ENCODE data around the gene TMEM235.

Gene TMEM235

DNA sequence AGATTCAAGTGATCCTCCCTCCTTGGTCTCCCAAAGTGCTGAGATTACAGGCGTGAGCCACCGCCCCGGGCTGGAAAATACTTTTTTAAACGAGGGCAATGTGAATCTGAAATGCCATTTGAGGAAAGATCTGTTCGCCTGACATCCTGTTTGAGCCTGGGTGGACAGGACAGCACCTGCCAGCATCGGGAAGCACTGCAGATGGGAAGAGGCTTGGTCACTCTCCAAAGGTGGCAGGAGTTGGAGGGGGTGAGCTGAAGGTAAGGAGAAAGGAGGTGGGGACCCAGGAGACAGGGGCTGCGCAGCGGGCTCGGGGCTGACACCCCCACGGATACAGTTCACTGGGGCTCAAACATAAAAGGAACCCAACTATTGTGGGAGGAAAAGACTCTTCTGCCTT, 21.3 kb upstream of the TMEM235 start:
- H3K36me3 ChIP-seq: no peaks in the 10 kb centered on the region; the same call in 1 of the 2 replicates
- TF ChIP-seq, protein P1, sequence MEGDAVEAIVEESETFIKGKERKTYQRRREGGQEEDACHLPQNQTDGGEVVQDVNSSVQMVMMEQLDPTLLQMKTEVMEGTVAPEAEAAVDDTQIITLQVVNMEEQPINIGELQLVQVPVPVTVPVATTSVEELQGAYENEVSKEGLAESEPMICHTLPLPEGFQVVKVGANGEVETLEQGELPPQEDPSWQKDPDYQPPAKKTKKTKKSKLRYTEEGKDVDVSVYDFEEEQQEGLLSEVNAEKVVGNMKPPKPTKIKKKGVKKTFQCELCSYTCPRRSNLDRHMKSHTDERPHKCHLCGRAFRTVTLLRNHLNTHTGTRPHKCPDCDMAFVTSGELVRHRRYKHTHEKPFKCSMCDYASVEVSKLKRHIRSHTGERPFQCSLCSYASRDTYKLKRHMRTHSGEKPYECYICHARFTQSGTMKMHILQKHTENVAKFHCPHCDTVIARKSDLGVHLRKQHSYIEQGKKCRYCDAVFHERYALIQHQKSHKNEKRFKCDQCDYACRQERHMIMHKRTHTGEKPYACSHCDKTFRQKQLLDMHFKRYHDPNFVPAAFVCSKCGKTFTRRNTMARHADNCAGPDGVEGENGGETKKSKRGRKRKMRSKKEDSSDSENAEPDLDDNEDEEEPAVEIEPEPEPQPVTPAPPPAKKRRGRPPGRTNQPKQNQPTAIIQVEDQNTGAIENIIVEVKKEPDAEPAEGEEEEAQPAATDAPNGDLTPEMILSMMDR (IDR thresholded peaks at IDR 0.05; ENCODE audit: low read depth, low read length): no peak
- H3K27me3 ChIP-seq: no peaks in the 10 kb centered on the region
- H3K9me3 ChIP-seq: no peaks in the 10 kb centered on the region
- H3K4me1 ChIP-seq: peaks cover 5% of the 10 kb centered on the region; the same call in 1 of the 2 replicates
- no peak for DNase-seq
- no peak overlapping the region for H3K4me3 ChIP-seq (ENCODE audit: low read depth, low read length)

DNA sequence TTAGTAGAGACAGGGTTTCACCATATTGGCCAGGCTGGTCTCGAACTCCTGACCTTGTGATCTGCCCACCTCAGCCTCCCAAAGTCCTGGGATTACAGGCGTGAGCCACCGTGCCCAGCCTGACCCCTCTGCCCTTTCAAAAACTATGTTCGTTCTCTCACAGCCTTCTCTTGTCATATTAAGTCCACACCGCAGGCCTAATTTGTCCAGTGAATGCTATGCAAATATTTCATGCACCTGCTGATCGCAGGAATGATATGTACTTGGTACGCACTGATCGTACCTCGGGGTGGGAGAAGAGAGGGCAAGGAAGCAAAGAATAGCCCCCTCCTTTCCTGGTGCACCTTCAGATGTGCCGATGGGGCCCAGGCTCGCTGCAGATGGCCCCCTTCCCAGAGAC, 20.4 kb upstream of the TMEM235 start:
- DNase-seq: no peak
- H3K4me1 ChIP-seq: peaks cover 5% of the 10 kb centered on the region; the same call in 1 of the 2 replicates
- peaks cover 6% of the 10 kb centered on the region for H3K36me3 ChIP-seq
- H3K27me3 ChIP-seq: no peaks in the 10 kb centered on the region
- TF ChIP-seq, protein P1 (IDR thresholded peaks at IDR 0.05; ENCODE audit: low read depth, low read length): no peak
- H3K9me3 ChIP-seq: no peaks in the 10 kb centered on the region
- no peak overlapping the region for H3K4me3 ChIP-seq (ENCODE audit: low read depth, low read length)

DNA sequence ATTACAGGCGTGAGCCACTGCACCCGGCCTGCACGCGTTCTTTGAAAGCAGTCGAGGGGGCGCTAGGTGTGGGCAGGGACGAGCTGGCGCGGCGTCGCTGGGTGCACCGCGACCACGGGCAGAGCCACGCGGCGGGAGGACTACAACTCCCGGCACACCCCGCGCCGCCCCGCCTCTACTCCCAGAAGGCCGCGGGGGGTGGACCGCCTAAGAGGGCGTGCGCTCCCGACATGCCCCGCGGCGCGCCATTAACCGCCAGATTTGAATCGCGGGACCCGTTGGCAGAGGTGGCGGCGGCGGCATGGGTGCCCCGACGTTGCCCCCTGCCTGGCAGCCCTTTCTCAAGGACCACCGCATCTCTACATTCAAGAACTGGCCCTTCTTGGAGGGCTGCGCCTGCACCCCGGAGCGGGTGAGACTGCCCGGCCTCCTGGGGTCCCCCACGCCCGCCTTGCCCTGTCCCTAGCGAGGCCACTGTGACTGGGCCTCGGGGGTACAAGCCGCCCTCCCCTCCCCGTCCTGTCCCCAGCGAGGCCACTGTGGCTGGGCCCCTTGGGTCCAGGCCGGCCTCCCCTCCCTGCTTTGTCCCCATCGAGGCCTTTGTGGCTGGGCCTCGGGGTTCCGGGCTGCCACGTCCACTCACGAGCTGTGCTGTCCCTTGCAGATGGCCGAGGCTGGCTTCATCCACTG, 17.3 kb upstream of the TMEM235 start, which contains the start of gene BIRC5:
Gene BIRC5 (plus strand): TSS at position 238 of the 690 bp plus-strand sequence. CDS start 64 bp downstream, at position 302.
- no peaks in the 10 kb centered on the region; the same call in 1 of the 2 replicates for H3K4me1 ChIP-seq
- no peaks in the 10 kb centered on the region for H3K9me3 ChIP-seq
- H3K27me3 ChIP-seq: no peaks in the 10 kb centered on the region
- H3K4me3 ChIP-seq (ENCODE audit: low read depth, low read length): peak within 1 kb of the TSS; percentile 90
- TF ChIP-seq, protein P1 (IDR thresholded peaks at IDR 0.05; ENCODE audit: low read depth, low read length): no peak
- peaks cover 31% of the 10 kb centered on the region for H3K36me3 ChIP-seq
- peak; percentile 96 for DNase-seq

DNA sequence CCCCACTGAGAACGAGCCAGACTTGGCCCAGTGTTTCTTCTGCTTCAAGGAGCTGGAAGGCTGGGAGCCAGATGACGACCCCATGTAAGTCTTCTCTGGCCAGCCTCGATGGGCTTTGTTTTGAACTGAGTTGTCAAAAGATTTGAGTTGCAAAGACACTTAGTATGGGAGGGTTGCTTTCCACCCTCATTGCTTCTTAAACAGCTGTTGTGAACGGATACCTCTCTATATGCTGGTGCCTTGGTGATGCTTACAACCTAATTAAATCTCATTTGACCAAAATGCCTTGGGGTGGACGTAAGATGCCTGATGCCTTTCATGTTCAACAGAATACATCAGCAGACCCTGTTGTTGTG, 16.7 kb upstream of the TMEM235 start:
- Histone ChIP-seq H3K27me3 (no peaks in the 10 kb centered on the region), H3K9me3 (no peaks in the 10 kb centered on the region), H3K36me3 (peaks cover 36% of the 10 kb centered on the region), H3K4me1 (no peaks in the 10 kb centered on the region; the same call in 1 of the 2 replicates), H3K4me3 (ENCODE audit: low read depth, low read length) (peak overlapping the region; percentile 90)
- no peak for DNase-seq
- TF ChIP-seq, protein P1 (IDR thresholded peaks at IDR 0.05; ENCODE audit: low read depth, low read length): no peak

DNA sequence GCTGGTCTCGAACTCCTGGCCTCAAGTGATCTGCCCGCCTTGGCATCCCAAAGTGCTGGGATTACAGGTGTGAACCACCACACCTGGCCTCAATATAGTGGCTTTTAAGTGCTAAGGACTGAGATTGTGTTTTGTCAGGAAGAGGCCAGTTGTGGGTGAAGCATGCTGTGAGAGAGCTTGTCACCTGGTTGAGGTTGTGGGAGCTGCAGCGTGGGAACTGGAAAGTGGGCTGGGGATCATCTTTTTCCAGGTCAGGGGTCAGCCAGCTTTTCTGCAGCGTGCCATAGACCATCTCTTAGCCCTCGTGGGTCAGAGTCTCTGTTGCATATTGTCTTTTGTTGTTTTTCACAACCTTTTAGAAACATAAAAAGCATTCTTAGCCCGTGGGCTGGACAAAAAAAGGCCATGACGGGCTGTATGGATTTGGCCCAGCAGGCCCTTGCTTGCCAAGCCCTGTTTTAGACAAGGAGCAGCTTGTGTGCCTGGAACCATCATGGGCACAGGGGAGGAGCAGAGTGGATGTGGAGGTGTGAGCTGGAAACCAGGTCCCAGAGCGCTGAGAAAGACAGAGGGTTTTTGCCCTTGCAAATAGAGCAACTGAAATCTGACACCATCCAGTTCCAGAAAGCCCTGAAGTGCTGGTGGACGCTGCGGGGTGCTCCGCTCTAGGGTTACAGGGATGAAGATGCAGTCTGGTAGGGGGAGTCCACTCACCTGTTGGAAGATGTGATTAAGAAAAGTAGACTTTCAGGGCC, 11.9 kb upstream of the TMEM235 start:
- Histone ChIP-seq H3K27me3 (no peaks in the 10 kb centered on the region), H3K4me3 (ENCODE audit: low read depth, low read length) (no peak overlapping the region), H3K36me3 (peaks cover 64% of the 10 kb centered on the region), H3K9me3 (no peaks in the 10 kb centered on the region), H3K4me1 (peaks cover 9% of the 10 kb centered on the region)
- no peak for DNase-seq
- TF ChIP-seq, protein P1 (IDR thresholded peaks at IDR 0.05; ENCODE audit: low read depth, low read length): no peak

DNA sequence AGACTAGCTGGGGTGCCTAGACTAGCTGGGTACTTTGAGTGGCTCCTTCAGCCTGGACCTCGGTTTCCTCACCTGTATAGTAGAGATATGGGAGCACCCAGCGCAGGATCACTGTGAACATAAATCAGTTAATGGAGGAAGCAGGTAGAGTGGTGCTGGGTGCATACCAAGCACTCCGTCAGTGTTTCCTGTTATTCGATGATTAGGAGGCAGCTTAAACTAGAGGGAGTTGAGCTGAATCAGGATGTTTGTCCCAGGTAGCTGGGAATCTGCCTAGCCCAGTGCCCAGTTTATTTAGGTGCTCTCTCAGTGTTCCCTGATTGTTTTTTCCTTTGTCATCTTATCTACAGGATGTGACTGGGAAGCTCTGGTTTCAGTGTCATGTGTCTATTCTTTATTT, 8.4 kb upstream of the TMEM235 start:
- no peak for DNase-seq
- TF ChIP-seq, protein P1 (IDR thresholded peaks at IDR 0.05; ENCODE audit: low read depth, low read length): no peak

More for the DNA sequence above, 8.4 kb upstream of the TMEM235 start:
- peaks cover 17% of the 10 kb centered on the region for H3K4me1 ChIP-seq
- peaks cover 40% of the 10 kb centered on the region for H3K36me3 ChIP-seq
- no peak overlapping the region for H3K4me3 ChIP-seq (ENCODE audit: low read depth, low read length)
- no peaks in the 10 kb centered on the region for H3K9me3 ChIP-seq
- no peaks in the 10 kb centered on the region for H3K27me3 ChIP-seq

Data from BE2C (cell line).